HG03354 (cell line): ENCODE results near the gene NR2F6.
A peak's percentile ranks its signal among the peaks of the same experiment; 100 is the strongest.
"Not testable (repeated sequence)": the region's sequence is repeated elsewhere in the genome, so short reads cannot be mapped to it uniquely, and the experiment has no call there.

ENCODE experiments used
- ATAC-seq: cut with Tn5 transposase; IDR thresholded peaks from one replicate; pipeline ENCODE4 v1.9.1; 2021; ENCODE audit warnings: mild to moderate bottlenecking; ENCODE audit not compliant: unreplicated experiment, poor library complexity, severe bottlenecking

The NR2F6 gene

GRCh38 chr19:17215127-17215971 is 30.4 kb downstream of the NR2F6 start, which contains the start of gene USE1:
Gene USE1, plus strand, starts transcription at chr19:17215357. Its CDS starts 49 bp downstream, at chr19:17215406.
- peak; percentile 90 for ATAC-seq

- no peak for ATAC-seq
Measured at GRCh38 chr19:17214508-17215126, 31.1 kb downstream of the NR2F6 start.

DNA sequence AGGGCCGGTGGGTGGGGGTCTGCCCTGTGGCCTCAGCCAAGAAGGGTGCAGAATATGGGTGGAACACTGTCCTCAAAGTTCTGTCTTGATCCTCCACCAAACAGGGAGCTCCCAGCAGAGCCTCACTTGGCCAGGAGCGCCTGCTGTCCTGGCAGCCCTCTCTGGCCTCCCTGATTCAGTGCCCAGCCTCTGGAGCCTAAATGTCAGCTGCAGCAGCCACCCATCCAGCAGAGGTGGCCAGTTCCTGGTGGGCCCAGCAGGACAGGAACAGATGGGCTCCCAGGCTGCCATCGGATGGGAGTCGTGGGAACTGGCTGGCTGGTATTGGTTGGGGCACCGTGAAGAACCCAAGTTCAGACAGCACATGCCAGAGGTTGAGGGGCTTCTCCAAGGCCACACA is 32.4 kb downstream of the NR2F6 start:
- ATAC-seq: no peak

DNA sequence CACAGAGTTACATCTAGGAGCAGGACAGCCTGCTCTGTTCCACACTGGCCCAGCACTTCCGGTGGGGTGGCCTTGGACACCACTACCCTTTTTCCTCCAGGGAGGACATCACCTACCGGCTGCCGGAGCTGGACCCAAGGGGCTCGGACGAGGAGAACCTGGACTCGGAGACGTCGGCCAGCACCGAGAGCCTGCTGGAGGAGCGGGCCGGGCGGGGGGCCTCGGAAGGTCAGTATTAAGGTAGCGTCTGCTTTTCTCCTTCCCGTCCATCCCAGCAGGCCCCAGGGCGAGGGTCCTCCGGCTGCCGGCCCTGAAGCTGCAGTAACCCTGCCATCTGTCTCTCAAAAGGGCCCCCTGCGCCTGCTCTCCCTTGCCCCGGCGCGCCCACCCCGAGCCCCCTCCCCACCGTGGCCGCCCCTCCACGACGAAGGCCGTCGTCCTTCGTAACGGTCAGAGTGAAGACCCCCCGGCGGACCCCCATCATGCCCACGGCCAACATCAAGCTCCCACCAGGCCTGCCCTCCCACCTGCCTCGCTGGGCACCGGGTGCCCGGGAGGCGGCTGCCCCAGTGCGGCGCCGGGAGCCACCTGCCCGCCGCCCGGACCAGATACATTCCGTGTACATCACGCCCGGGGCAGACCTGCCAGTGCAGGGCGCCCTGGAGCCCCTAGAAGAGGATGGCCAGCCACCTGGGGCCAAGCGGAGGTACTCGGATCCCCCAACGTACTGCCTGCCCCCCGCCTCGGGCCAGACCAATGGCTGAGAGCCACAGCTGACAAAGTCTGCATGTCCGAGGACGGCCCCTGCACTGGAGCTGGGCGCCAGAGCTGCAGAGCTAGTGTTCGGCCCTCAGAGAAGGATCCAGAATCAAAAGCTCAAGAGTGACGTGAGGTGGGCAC is 33.9 kb downstream of the NR2F6 start:
- no peak for ATAC-seq

DNA sequence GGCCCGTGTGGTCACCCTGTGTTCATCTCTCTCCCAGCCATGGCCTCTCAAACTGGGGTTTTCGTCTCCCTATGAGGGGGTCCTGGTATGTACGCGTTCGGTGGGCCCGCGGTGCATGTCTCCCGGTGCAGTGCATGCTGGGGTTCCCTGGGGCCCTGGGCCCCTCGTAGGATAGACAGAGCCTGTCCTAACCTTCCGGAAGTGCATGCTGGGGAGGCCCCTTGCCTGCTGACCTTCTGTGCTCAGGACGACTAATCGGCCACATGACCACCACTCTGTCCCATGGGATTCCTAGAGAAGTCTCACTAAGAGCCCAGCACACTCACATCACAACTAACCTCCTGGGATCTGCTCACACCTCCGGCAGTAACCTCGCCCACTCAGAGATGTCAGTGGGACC is 35.4 kb downstream of the NR2F6 start:
- ATAC-seq: no peak

- no peak for ATAC-seq
Measured at GRCh38 chr19:17209126-17210036, 36.3 kb downstream of the NR2F6 start.

GRCh38 chr19:17206736-17207581 is 38.8 kb downstream of the NR2F6 start:
- no peak for ATAC-seq

- ATAC-seq: no peak
Measured at GRCh38 chr19:17205237-17206140, 40.2 kb downstream of the NR2F6 start.

- no peak for ATAC-seq
Measured at GRCh38 chr19:17202713-17203112, 43.0 kb downstream of the NR2F6 start.

DNA sequence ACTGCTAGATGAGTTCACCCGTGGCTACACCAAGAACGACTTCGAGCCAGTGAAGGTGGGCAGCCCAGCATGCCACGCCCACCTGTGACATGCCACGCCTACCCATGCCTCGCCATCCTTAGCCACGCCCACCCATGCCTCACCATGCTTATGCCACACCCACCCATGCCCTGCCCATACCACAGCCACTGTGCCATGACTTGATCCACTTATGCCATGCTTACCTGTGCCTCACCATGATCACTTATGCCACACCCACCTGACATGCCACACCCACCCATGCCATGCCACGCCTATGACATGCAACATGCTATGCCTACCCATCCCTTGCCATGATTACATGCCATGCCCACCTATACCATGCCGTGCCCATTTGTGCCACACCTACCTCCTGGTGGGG is 43.5 kb downstream of the NR2F6 start:
- no peak for ATAC-seq

- ATAC-seq: no peak
Measured at GRCh38 chr19:17200408-17201079, 45.2 kb downstream of the NR2F6 start.

- ATAC-seq: no peak
Measured at GRCh38 chr19:17197666-17198065, 48.1 kb downstream of the NR2F6 start.

- no peak for ATAC-seq
Measured at GRCh38 chr19:17196610-17197009, 49.1 kb downstream of the NR2F6 start.

DNA sequence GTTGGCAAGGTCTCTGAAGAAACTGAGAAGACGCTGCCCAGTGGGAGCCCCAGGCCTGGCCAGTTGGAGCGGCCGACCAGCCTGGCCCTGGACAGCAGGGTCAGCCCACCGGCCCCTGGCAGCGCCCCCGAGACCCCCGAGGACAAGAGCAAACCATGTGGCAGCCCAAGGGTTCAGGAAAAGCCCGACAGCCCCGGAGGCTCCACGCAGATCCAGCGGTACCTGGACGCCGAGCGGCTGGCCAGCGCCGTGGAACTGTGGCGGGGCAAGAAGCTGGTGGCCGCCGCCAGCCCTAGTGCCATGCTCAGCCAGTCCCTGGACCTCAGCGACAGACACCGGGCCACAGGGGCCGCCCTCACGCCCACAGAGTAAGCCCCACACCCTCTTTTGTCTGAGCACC is 50.6 kb downstream of the NR2F6 start:
- no peak for ATAC-seq

- ATAC-seq: no peak
Measured at GRCh38 chr19:17194608-17195007, 51.1 kb downstream of the NR2F6 start.

DNA sequence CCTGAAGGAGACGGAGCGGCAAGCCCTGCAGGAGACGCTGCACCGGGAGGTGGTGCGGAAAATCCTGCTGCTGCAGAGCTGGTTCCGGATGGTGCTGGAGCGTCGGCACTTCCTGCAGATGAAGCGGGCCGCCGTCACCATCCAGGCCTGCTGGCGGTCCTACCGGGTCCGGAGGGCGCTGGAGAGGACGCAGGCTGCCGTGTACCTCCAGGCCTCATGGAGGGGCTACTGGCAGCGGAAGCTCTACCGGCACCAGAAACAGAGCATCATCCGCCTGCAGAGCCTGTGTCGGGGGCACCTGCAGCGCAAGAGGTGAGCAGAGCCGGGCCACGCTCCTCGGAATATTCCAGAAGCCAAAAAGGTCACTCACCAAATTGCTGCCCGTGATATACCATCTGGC is 53.0 kb downstream of the NR2F6 start:
- no peak for ATAC-seq

DNA sequence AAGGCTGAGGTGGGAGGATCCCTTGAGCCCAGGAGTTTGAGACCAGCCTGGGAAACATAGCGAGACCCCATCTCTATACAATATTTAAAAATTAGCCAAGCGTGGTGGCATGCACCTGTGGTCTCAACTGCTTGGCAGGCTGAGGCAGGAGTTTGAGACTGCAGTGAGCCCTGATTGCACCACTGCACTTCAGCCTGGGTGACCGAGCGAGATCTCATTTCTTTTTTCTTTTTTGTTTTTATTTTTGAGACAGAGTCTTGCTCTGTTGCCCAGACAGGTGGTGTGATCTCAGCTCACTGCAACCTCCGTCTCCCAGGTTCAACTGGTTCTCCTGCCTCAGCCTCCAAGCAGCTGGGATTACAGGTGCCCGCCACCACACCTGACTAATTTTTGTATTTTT is 54.0 kb downstream of the NR2F6 start:
- ATAC-seq: not testable (repeated sequence)
